Measurements from ENCODE around the gene NSD1. TPM values are rescaled to one million over a fixed set of nuclear protein-coding genes. Genes with fewer than 3 reads are reported as not detected.

Gene NSD1
- total RNA-seq, 1 donor from 2014 or later: 38.5 TPM

- DNase-seq: no peak
- ATAC-seq: no peak
- intact Hi-C loops (cut with micrococcal nuclease): no loop called here
Measured at GRCh38 chr5:177312649-177313181, 179.1 kb downstream of the NSD1 start.

GRCh38 chr5:177313561-177314259, 180.1 kb downstream of the NSD1 start:
- no peak for ATAC-seq
- intact Hi-C loops (cut with micrococcal nuclease): no loop called here
- DNase-seq: no peak

GRCh38 chr5:177314376-177315342, 181.1 kb downstream of the NSD1 start:
- ATAC-seq: no peak
- no peak for DNase-seq
- intact Hi-C loops (cut with micrococcal nuclease): no loop called here

DNA sequence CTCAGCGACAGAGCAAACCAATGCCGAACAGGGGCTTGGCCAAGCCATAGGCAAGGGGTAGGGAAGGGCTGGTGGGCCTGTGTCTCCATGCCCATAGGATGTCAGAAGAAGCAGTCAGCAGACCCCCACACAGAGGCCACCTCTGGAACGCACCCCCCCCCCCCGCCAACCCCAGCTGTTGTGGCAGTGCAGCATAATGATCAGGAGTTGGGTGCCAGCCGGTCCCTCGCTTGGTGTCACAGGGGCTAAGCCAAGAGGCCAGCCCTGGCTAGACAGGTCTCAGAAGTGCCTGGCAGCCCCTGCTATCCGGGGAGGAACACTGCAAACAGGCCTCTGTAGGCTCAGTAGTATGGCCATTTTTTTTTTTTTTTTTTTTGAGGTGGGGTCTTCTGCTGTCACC, 181.8 kb downstream of the NSD1 start:
- ATAC-seq (no peak), DNase-seq (no peak)
- intact Hi-C loops (cut with micrococcal nuclease): no loop called here

DNA sequence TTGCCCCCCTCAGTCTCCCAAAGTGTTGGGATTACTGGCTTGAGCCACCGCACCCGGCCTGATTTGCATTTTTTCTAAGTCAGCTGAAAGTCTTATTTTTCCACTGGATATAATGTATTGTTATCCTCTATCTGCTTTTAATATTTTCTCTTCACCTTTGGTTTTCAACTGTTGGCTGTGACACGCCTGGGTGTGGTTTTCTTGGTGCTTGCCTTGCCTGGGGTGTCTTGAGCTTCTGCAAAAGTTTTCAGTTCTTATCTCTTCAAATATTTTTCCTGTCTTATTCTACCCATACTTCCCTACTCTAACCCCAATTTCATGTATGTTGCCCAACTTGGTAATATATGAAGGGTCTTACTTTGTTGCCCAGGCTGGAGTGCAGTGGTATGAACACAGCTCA, 182.4 kb downstream of the NSD1 start:
- ATAC-seq (no peak), DNase-seq (no peak)
- intact Hi-C loops (cut with micrococcal nuclease): no loop called here

DNA sequence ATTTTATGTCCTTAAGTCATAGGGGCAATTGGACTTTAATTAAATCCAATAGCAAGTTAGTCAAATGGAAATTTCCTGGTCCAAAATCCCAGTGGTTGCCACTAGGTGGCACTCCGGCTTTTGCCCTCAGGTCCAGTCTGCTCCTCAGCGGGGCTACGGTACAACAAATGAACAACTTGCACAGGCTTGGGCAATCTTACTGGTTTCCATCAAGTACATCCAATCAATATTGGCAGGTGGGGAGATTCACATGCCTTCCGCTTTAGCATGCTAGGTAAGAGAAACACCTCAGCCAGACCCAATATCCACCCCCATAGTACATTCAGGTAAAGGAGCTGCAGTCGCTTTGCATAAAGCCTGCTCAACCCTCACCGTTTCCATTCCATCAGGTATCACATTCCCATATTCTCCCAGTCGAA, 184.4 kb downstream of the NSD1 start:
- peak; percentile 68 for DNase-seq
- intact Hi-C loops (cut with micrococcal nuclease): no loop called here
- peak; percentile 61 for ATAC-seq

GRCh38 chr5:177319913-177320588, 186.5 kb downstream of the NSD1 start:
- intact Hi-C loops (cut with micrococcal nuclease): loop anchor here (10.0 kb wide), 1 partner anchor 55 kb away; no protein-coding TSS in a partner anchor
- ATAC-seq: no peak
- no peak for DNase-seq

DNA sequence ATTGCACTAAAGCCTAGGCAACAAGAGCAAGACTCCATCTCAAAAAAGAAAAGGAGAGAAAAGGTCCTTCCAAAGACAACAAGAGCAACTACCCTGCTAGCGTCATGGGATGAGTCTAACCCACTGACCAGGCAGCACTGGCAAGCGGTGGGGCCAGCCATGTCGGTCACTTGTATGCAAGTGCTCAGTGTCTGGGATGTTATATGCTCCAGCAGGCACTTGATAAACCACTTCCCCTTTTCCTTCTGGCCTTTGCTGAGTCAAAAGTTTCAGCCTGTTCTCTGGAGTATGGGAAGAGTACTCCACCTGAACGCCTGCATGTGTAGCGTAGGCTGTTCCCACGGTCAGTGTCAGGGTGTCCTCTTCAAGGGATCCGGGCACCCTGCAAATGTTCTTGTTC, 187.3 kb downstream of the NSD1 start:
- DNase-seq (no peak), ATAC-seq (no peak)
- intact Hi-C loops (cut with micrococcal nuclease): loop anchor here (10.0 kb wide), 1 partner anchor 54 kb away; no protein-coding TSS in a partner anchor

DNA sequence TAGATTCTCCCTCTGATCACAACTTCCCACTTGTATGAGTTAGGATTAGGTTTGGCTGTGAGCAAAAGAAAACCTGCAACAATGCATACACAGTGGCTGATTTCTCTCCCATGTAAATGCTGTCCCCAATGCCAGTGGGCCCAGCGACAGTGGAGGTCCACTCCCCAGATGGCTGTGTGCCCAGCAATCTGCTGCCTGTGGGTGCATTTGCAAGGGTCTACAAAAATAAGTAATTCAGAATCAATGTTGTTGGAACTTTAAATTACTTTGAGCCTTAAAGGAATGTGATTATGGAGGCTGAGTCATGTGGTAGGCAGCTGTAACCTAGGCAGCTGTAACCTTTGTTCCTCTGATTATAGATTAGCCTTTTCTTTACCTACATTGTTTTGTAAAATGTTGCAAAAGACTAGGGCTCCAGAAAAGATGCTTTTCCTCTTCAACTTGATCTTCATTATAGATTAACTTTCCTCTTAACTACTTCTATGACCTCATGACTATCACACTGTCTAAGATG, 192.4 kb downstream of the NSD1 start:
- DNase-seq (no peak), ATAC-seq (no peak)
- intact Hi-C loops (cut with micrococcal nuclease): loop anchor here (10.0 kb wide), 1 partner anchor 49 kb away; no protein-coding TSS in a partner anchor

DNA sequence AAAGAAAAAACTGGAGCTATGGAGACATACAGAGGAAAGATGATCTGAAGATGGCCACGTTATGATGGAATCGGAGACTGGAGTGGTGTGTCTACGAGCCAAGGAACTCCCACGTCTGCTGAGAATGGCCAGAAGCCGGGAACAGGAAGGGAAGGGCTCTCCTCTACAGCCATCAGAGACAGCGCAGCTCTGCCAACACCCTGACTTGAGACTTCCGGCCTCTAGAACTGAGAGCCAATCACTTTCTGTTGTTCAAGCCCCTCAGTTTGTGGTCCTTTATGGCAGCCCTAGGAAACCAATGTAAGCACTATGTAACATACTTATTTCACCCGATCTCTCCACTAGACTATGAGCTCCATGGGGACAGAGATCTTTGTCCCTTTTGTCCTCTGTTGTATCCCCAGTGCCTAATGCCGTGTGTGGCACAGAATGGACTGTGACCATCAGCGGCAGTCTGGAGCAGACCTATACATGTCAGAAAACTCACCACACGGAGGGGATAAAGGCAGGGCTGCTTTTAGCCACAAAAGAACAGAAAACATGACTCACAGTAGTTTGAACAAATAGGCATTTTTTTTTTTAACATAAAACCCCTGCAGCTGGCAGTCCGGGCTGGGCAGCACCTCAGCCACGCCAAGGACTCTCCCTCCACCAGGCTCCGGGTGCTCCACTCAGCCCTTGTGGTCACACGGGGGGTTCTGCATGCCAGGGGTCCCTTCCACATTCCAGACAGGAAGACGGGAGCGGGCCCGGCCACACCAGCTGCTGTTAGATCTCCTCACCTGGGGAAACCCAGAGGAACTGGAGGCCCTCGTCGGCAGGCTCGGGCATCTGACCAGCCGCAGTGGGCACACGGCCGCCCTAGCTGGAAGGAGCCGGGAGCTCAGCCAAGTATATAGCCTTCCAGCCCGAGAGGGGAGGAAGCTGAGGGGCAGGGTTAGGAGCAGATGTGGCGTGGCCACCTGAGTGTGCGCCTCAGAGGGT, 194.3 kb downstream of the NSD1 start:
- DNase-seq (no peak), ATAC-seq (peak; percentile 89)
- intact Hi-C loops (cut with micrococcal nuclease): loop anchor here (10.0 kb wide), 1 partner anchor 47 kb away; no protein-coding TSS in a partner anchor

DNA sequence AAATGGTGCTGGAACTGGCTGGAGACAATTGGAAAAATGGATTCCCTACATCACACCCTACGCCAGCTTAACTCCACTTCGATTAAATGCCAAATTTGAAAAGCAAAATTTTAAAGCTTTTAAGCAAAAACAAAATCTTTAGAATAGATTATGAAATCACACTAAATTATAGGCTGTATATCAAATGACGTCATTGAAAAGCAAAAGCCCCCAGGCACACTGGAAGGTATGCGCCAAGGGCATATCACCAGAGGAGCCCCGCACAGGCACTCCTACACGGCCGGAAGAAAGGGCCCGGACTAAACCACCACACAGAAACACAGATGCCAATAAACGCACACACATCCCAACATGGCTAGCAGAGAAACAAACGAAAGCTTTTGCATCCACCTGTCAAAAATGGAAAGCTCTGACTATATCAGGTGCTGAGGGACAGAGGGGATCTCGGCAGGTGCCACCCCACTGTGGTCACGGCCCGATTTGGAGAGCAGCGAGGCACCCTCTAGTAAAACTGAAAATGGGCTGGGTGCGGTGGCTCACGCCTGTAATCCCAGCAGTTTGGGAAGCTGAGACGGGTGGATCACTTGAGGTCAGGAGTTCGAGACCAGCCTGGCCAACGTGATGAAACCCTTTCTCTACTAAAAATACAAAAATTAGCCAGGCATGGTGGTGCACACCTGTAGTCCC, 195.1 kb downstream of the NSD1 start:
- ATAC-seq: no peak
- intact Hi-C loops (cut with micrococcal nuclease): loop anchor here (10.0 kb wide), 1 partner anchor 46 kb away; no protein-coding TSS in a partner anchor
- no peak for DNase-seq

GRCh38 chr5:177329883-177330282, 196.3 kb downstream of the NSD1 start:
- DNase-seq (no peak), ATAC-seq (no peak)
- intact Hi-C loops (cut with micrococcal nuclease): loop anchor here (10.0 kb wide), 1 partner anchor 45 kb away; no protein-coding TSS in a partner anchor

- no peak for ATAC-seq
Measured at GRCh38 chr5:177330991-177331842, 197.6 kb downstream of the NSD1 start.

GRCh38 chr5:177332031-177332895, 198.7 kb downstream of the NSD1 start:
- DNase-seq (no peak), ATAC-seq (no peak)
- intact Hi-C loops (cut with micrococcal nuclease): no loop called here

More at GRCh38 chr5:177330991-177331842, 197.6 kb downstream of the NSD1 start:
- DNase-seq: no peak
- intact Hi-C loops (cut with micrococcal nuclease): no loop called here

- intact Hi-C loops (cut with micrococcal nuclease): no loop called here
- ATAC-seq (no peak), DNase-seq (no peak)
Measured at GRCh38 chr5:177332896-177333260, 199.3 kb downstream of the NSD1 start.
